ENCODE results near the gene MYO5B. TPM values are rescaled to one million over a fixed set of nuclear protein-coding genes. Genes with fewer than 3 reads are reported as not detected.

The MYO5B gene
- total RNA-seq, 2 donors from 2014 or later, result 1.2 to 1.4 TPM

DNA sequence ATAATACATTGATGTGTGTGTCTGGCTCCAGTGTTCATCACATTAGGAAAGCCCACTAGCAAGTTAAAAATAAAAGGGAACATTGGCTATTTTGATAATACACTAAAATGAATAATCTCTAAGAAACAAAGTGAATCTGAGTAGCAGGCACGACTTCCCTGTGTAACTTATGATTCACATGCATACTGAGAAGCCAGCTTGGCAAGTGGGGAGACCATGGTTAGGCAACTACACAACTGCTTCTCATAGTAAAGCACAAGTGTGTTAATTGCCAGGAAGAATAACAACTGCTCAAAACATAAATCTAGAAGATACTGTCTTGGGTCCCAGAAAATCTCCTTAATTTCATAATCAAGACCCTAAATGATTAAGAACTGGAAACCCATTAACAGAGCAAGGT, 4.0 kb downstream of the MYO5B start:
- DNase-seq (ENCODE audit: low spot score), result no peak
- intact Hi-C loops (cut with DNase I), result no loop called here

DNA sequence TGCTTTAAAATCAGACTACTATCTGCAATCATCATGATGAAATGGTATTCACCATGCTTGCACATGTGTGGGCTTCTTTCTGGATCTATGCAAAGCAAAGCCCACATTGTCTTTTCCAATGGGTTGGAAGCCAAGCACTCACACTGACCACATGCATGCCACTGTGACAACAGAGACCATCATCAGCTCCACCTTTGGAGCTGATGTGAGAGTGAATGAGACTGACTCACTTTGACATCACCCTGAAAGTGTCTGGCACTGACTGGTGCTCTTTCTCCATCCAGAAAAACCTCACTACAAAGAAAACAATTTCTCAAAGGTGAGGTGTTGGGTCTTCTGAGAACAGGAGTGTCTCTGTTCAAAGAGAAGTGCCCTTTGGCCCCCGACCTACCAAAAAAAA, 4.7 kb downstream of the MYO5B start:
- no peak for DNase-seq (ENCODE audit: low spot score)
- intact Hi-C loops (cut with DNase I), result no loop called here

DNA sequence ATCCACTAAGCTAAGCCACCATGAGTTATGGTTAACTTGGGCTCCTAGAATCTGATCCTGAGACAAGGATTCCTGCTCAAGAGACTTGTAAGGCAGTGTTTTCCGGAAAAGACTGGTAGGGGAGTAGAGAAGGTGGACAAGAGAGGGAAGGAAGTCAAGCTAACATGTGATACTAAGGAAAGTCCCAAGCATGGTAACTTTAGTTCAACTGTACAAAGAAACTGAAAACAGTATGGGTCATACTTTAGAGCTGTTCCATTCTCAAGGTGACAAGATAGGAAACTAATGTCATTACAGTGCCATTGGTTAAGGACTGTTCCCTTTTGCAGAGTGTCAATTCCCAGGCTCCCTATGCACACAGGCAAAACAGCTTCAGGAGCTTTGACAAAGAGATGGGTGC, 5.8 kb downstream of the MYO5B start:
- intact Hi-C loops (cut with DNase I), result loop anchor here in 1 of 2 donors (1.0 kb wide), 1 partner anchor 13 kb away; no protein-coding TSS in a partner anchor
- DNase-seq (ENCODE audit: low spot score), result no peak

DNA sequence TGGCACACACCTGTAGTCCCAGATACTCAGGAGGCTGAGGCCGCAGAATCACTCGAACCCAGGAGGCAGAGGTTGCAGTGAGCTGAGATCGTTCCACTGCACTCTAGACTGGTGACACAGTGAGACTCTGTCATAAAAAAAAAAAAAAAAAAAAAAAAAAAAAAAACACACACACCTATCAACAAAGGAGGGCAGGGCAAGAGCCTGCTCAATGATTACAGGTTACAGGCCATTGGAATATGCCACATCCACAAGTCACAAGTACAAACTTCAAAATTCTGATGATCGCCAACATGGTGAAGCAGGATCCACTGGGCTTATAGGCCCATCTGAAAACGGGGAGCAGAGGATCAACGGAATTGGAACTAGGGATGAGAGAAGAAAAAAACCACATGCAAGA, 6.3 kb downstream of the MYO5B start:
- intact Hi-C loops (cut with DNase I), result loop anchor here in 1 of 2 donors (1.0 kb wide), 1 partner anchor 12 kb away; no protein-coding TSS in a partner anchor
- no peak for DNase-seq (ENCODE audit: low spot score)

DNA sequence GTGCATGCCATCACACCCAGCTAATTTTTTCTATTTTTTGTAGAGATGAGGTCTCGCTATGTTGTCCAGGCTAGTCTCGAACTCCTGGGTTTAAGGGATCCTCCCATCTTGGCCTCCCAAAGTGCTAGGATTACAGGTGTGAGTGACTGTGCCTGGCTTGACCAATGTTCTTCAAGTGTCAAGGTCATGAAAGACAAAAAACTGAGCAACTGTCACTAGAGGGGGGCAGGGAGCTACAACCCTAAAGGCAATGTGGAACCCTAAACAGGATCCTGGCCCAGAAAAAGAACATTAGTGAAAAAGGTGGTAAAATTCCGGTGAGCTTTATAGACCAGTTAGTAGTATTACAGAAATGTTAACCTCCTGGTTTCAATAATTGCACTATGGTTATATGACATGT, 7.3 kb downstream of the MYO5B start:
- intact Hi-C loops (cut with DNase I), result no loop called here

DNA sequence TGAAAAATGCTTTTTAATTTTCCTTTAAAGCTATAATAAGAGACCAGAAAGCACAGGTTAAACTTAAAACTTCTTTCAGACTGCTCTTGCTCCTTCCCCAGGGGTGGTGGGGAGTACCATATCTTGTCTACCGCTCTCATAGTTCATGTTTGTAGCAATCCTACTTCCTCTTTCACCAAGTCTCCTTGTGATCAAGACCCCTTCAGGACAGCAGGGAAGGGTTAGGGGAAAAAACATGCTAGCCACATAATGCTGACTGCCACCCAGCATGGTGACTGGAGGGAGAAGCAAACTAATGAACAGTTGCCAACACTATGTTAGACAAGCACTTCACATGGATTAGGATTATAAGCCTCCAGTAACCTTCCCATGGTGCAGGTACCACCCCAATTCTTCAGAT, 8.6 kb downstream of the MYO5B start:
- DNase-seq (ENCODE audit: low spot score), result no peak
- intact Hi-C loops (cut with DNase I), result no loop called here

More for the DNA sequence above, 7.3 kb downstream of the MYO5B start:
- no peak for DNase-seq (ENCODE audit: low spot score)

DNA sequence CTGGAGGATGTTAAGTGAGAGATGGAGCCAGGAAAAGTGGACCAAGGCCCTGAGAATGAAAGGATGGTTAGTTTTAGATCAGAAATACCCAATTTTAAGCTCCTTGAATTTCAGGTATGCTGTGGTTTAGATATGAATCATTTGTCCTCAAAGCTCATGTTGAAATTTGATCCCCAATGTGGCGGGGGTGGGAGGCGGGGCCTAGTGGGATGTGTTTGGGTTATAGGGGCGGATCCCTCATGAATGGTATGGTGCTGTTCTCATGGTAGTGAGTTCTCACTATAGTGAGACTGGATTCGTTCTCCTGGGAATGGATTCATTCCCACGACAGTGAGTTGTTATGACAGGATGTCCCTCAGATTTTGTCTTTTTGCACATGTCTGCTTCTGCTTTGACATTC, 11.4 kb downstream of the MYO5B start:
- intact Hi-C loops (cut with DNase I), result no loop called here
- no peak for DNase-seq (ENCODE audit: low spot score)

DNA sequence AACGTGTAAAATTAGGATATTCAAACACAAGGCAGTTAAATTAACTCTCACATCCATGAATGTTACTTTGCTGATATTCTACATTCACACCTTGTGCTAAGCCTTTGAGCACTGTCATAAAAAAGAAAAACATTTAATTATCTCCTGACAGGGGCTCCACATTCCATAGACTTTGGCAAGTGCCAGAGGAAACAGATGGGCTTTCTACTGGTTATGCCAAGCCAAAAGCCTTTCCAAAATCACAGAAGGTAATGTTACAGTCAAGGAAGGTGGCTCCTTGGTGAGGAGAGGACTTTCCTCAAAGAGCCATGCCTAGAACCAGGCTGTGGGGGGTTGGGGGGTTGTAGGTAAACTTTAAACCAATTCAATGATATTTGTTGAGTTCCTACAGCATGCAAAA, 12.4 kb downstream of the MYO5B start:
- intact Hi-C loops (cut with DNase I), result no loop called here

DNA sequence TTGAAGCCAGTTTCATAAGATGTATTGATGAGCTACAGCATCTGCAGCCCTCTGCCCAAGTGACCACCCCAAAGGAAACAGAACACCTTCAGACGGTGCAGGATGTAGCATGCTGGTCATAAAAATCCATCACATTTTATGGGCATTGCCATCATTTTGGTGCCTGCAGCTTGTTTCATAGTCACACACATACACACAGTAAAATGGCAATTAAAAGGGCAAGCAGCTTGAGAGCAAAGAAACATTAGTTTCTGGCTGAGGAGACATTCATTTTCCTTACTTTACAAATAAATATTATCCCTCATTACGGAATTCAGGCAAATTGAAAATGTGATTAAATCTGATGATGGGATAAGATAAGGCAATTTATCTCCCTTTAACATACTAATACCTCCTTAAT, 13.4 kb downstream of the MYO5B start:
- intact Hi-C loops (cut with DNase I), result no loop called here

More for the DNA sequence above, 12.4 kb downstream of the MYO5B start:
- DNase-seq (ENCODE audit: low spot score), result no peak

DNA sequence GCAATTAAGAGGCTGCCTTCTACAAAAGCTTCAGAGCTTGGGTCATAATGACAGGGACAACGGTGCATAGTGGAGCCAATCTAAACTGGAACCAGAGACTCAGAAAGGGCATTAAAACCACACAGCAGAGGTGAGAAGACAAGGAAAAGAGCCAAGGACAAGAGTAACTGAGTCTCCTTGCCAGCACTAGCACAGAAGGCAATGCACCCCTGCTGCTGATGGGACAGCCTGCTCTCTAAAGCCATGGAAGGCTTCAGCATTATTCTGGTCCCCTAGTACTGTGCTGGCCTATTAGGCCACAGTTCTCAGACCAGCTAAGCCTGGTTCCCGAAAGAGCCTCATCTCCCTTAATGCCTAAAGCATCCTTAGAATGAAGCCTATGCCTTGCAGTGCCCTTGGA, 15.5 kb downstream of the MYO5B start:
- intact Hi-C loops (cut with DNase I), result no loop called here
- no peak for DNase-seq (ENCODE audit: low spot score)

More for the DNA sequence above, 13.4 kb downstream of the MYO5B start:
- no peak for DNase-seq (ENCODE audit: low spot score)

DNA sequence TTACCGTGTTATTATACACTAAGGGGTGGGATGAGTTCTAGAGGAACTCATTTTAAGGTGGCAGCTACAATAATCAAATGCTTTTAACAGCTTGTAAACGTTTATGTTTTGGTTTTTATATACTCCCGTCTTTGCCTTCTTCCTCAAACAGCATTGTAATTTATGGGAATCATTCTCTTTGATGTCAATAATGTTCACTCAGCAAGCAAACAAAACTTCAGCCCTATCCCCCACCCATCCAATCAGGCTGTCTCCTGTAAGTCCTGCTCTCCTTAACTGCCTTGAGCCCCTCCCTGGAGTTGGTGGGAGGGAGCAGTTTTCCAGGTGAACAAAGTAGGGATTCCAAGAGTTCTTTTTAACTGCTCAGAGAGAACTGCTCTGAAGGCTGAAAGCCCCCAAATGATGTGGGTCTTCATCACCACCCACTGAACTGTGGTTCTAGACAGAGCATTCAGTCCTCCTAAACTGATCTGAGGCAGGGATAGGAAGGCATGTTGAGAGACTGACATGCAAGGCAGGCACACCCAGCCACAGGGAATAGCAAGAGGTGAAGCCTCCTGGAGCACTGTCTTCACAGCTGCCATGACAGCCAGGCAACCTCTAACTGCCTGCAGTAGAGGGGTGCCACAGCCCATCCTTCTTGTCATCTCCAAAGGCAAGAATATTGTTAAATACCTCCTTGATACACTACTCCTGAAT, 17.5 kb downstream of the MYO5B start:
- no peak for DNase-seq (ENCODE audit: low spot score)

DNA sequence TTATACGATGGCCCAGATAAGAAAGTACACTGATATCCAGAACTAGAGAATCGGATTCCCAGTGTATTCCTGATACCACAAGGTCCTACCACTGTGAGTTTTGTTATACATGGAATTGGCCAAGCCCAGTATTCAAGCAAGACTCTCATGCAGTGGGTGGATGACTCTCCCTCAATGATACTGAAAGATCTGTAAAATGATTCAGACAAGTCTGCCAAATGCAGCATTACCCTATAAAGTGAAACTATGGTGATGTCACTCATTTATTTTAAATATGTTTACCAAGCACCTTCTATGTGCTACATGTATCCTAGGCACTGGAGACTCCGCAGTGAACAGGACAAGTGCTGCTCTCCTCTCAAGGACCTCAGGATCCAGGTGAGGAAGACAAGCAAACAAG, 22.6 kb downstream of the MYO5B start:
- intact Hi-C loops (cut with DNase I), result no loop called here

More for the DNA sequence above, 17.5 kb downstream of the MYO5B start:
- intact Hi-C loops (cut with DNase I), result no loop called here

DNA sequence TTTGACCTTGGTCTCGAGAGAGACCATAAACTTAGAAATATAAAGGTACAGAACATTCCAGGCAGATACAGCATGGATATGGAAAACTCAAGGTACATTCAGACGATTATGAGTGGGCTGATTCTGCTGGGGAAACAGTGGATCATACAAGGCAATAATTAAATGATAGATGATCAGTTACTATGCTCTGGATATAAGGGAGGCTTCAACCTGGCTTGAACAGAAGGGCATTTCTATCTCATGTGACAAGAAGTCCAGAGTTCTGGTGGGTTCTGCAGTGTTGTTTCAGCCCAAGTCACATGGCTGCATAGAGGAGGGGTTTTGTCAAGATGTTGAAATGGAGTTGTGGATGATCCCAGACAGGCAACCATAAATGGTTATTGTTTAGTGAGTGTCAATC, 23.5 kb downstream of the MYO5B start:
- intact Hi-C loops (cut with DNase I), result no loop called here
- DNase-seq (ENCODE audit: low spot score), result no peak

More for the DNA sequence above, 22.6 kb downstream of the MYO5B start:
- no peak for DNase-seq (ENCODE audit: low spot score)

DNA sequence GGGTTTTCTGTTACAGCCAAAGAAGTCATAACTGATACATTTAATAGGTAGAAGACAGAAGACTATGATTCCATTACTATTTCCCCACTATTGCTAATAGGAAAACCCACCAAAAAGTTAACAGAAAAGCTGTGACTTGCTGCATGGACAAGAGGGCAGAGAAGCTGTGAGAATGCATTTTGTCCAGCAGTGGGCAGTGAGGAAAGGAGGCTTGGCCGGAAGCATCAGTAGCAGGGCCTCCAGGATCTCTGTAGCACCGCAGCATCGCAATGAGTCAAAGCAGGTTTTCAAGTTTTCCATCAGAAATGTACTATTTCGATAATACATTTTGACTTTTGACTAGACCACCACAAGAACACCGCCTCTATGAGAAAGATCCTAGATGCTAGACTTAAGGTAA, 24.9 kb downstream of the MYO5B start:
- intact Hi-C loops (cut with DNase I), result no loop called here
- no peak for DNase-seq (ENCODE audit: low spot score)

DNA sequence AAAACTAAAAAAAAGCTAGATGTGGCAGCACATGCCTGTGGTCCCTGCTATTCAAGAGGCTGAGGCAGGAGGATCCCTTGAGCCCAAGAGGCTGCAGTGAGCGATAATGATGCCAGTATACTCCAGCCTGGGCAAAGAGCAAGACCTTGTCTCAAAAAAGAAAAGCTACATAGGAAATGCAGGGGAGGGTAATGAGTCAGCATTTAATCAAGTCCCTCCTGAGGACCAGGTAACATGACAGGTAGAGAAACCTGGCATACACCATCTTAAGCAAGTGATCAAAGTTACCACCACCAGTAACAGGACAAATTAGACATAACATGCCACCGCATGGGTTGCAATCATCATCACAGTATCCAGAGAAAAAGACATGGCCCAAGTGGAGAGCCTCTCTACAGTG, 25.8 kb downstream of the MYO5B start:
- intact Hi-C loops (cut with DNase I), result no loop called here
- no peak for DNase-seq (ENCODE audit: low spot score)

DNA sequence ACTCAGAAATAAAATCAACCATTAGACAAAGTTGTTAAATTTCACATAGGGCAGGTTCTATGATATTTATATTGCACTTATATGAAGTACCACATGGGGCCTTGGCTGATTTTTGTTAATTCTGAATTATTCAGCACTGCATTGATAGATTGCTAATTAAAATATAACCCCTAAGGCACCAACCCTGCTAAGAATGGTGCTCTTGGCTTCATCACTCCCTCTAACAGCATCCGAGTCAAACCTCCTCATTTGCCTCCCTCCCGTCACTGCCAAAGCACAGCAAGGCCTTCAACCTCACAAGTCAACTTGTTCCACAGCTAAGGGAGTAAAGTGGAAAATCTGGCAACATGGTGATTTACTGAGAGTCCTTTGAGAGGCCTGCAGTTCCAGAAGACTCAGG, 27.0 kb downstream of the MYO5B start:
- intact Hi-C loops (cut with DNase I), result no loop called here
- no peak for DNase-seq (ENCODE audit: low spot score)

DNA sequence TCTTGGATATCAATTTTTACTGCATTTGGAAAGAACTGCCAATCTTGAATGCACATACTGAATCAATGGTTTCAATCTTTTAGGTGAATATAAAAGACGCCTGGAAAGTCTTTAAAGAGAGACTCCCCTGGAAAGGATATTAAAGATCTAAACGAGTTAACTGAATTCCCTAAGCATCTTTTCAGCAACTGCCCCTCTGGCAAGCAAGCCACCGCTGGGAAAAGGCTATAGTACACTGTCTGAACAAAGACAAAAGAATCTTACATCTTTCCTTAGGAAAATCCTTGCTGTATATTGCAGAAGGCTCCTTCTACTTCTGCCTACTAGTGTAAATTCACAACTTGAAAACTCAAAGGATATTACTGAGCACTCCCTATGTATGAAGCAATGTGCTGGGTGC, 28.0 kb downstream of the MYO5B start:
- intact Hi-C loops (cut with DNase I), result no loop called here
- no peak for DNase-seq (ENCODE audit: low spot score)

DNA sequence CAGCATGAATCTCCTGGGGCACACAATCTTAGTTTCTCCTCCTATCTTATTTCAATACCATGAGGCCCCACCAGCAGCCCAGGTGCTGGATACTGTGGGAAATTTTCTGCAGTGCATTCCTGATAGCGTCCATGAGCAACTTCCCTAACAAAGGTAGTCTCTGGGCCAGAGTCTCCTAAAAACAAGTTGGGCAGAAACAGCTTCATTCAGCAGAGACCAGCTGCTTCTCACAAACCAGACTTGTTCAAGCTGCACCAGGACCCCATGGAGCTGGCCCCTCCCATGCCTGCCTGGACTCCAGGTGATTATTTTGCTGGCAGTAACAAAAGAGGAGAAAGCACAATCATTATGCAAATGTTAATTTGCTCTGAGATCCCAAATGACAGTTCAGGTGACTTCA, 31.4 kb downstream of the MYO5B start:
- intact Hi-C loops (cut with DNase I), result no loop called here
- no peak for DNase-seq (ENCODE audit: low spot score)

DNA sequence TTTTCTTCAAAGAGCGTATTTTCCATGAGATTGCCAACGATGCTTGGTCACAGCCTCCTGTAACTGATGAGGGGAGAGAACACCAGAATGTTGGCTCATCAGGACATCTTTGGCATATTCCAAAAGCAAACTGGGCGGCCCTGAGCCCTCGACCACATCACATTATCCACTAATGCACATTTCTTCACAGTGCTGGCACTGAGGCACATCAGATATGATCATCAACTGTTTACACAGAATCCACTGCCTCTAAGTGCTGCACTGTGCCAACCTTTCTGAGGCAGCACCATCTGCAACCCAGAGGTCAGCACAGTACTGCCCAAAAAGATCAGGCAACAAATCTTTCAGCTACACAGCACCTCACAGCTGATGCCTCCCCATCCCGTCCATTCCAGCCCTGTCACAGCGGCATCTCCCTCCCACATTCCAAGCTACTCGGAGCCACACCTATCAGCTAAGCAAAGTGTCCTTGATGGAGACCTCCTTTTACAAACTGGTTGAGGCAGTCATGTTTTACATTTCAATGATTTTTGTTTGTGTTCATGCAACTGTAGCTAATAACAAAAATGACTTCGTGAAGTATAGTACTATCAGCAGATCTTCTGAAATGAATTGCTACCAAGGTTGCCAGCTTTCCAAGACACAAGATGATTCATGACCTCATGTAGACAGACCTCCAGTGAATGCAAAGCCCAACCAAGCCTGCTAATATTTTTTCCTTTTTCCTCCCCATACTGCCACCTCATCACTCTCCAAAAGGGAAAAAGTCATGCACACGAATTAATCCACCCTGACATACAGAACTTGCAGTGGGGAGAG, 32.3 kb downstream of the MYO5B start:
- intact Hi-C loops (cut with DNase I), result no loop called here
- no peak for DNase-seq (ENCODE audit: low spot score)

DNA sequence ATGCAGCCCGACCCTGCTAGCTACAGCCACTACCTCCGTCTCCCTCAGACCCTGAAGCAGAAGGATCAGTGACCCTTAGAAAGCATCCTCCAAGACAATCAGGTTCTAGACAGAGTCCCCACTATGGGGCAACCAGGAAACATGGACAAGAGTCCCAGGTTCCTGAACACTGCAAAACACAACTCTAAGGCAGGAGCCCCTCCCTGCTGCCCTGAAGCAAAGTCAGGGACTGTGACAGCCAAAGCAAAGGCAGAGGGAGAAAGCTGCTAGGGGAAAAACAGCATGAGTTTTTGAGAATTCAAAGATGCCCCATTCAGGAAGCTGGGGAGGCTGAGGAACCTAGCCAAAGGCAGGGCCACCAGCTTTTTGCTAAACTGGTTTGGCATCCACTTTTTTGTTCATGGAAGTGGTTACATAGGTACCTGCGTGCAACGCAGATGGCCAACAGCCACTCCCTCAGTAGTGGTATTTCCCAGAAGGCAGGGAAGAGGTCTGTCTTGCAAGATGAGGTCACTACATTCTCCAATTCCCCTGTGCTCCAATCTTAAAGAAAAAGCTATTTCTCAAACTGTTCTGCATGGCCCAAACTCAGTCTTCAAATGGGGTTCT, 33.2 kb downstream of the MYO5B start:
- DNase-seq (ENCODE audit: low spot score), result no peak
- intact Hi-C loops (cut with DNase I), result no loop called here

Data from posterior vena cava (tissue), 2 donors.